ENCODE data around the gene IQGAP3. TPM values are rescaled to one million over a fixed set of nuclear protein-coding genes. Genes with fewer than 3 reads are reported as not detected.

The IQGAP3 gene
- polyA plus RNA-seq, 3 donors: 0.03 to 0.24 TPM; not detected in 1

DNA sequence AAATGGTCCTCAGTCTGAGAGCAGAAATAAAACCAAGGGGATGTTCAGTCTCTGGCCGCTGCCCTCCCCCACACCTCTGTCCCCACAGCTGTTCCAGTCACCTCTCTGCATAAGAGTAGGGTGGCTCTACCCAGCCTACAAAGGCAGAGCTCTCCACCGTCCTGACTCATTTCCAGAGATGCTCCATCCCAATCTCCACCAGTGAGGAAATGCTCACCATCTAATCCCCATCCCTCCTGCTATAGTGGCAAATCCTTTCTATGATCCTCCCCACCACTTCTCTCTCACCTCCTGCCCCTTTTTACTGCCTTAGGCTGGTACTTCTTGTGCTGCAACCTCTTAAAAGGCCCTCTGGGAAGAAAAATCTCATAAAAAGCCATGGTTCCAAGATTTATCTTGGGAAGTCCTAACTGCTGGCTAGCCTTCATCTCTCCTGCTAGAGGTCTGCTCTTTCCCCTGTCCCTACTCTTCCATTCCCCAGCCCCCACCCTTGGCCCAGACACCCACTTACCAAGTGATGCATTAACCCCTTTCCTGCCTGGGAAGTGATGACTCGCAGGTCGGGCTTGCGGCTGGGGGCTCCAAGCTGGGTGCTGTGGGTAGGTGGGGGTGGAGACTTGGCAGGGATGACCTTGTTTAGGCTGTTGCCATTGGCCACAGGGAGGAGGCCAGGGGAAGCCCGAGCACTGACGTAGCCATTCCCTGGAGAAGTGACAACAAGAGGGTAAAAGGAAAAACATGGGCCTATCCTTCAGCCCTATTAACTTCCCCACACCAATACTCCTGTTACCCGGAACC is 95.7 kb downstream of the IQGAP3 start:
- peak overlapping the region in 4 of 7 donors; percentile 0 to 84 (median 54) for H3K27ac Mint-ChIP-seq

More for the DNA sequence above, 95.7 kb downstream of the IQGAP3 start:
- Histone ChIP-seq H3K27ac (ENCODE audit: low read depth in 1 of 2, low read length in 2 of 2) (peak overlapping the region in 1 of 2 donors; percentile 45), H3K9me3 (replicated peaks in 1 of 2; ENCODE audit: control insufficient read depth in 1 of 2, insufficient read depth in 1 of 2, low read length in 2 of 2) (no peaks in the 10 kb centered on the region), H3K27me3 (ENCODE audit: control insufficient read depth in 2 of 2, insufficient read depth in 2 of 2, low read length in 2 of 2) (no peaks in the 10 kb centered on the region), H2AFZ (ENCODE audit: insufficient read depth, low read depth, low read length, poor library complexity, severe bottlenecking) (no peak overlapping the region), H4K20me1 (ENCODE audit: insufficient read depth, low read length) (peaks cover 94% of the 10 kb centered on the region), H3K36me3 (replicated peaks in 1 of 2; ENCODE audit: control insufficient read depth in 1 of 2, insufficient read depth in 2 of 2, low read length in 2 of 2) (peaks cover 94 to 99% of the 10 kb centered on the region in 2 donors), H3K4me2 (replicated peaks; ENCODE audit: extremely low read depth, low read length, poor library complexity, severe bottlenecking) (no peak overlapping the region), H3K4me3 (replicated peaks in 1 of 3; ENCODE audit: low read depth in 2 of 3, low read length in 3 of 3) (no peak overlapping the region), H3K4me1 (ENCODE audit: control insufficient read depth in 1 of 2, insufficient read depth in 2 of 2, low read length in 2 of 2) (peaks cover 20 to 22% of the 10 kb centered on the region in 2 donors), H3K79me2 (ENCODE audit: insufficient read depth, low read length) (peaks cover 82% of the 10 kb centered on the region), H3K9ac (ENCODE audit: insufficient read depth, low read length, poor library complexity, severe bottlenecking) (no peak overlapping the region)
- H3K4me3 Mint-ChIP-seq: no peak overlapping the region
- WGBS (ENCODE audit: insufficient coverage): 100% methylated on average over 1 of the region's 8 CpGs
- TF ChIP-seq, protein P1, sequence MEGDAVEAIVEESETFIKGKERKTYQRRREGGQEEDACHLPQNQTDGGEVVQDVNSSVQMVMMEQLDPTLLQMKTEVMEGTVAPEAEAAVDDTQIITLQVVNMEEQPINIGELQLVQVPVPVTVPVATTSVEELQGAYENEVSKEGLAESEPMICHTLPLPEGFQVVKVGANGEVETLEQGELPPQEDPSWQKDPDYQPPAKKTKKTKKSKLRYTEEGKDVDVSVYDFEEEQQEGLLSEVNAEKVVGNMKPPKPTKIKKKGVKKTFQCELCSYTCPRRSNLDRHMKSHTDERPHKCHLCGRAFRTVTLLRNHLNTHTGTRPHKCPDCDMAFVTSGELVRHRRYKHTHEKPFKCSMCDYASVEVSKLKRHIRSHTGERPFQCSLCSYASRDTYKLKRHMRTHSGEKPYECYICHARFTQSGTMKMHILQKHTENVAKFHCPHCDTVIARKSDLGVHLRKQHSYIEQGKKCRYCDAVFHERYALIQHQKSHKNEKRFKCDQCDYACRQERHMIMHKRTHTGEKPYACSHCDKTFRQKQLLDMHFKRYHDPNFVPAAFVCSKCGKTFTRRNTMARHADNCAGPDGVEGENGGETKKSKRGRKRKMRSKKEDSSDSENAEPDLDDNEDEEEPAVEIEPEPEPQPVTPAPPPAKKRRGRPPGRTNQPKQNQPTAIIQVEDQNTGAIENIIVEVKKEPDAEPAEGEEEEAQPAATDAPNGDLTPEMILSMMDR (IDR thresholded peaks at IDR 0.05): no peak
- H3K9me3 Mint-ChIP-seq: peaks cover 0 to 2% (median 0%) of the 10 kb centered on the region in 7 donors
- H3K4me1 Mint-ChIP-seq: peaks cover 22% of the 10 kb centered on the region
- intact Hi-C loops (cut with micrococcal nuclease): loop anchor here in 1 of 2 donors (5.0 kb wide), 1 partner anchor 121 kb away; no protein-coding TSS in a partner anchor
- no peak for DNase-seq
- H3K27me3 Mint-ChIP-seq (ENCODE audit: low read depth in 3 of 3): peaks cover 0 to 2% (median 0%) of the 10 kb centered on the region in 3 donors
- peaks cover 90 to 99% of the 10 kb centered on the region in 2 donors for H3K36me3 Mint-ChIP-seq
